HEK293T (cell line): ENCODE data around the gene SBNO2.

Source experiments
- BHLHE40 ChIP-seq: fragments of 450-650 bp; IDR thresholded peaks from 2 replicates; pipeline ENCODE4 v1.6.1; 2016; ENCODE audit warnings: mild to moderate bottlenecking, moderate library complexity, borderline replicate concordance
- ELF4 ChIP-seq: fragments of 450-650 bp; IDR thresholded peaks from 2 replicates; pipeline ENCODE4 v1.6.1; 2017; ENCODE audit warnings: antibody characterized with exemption
- FOXA1 ChIP-seq: fragments of 450-650 bp; IDR thresholded peaks from 2 replicates; pipeline ENCODE4 v1.6.1; 2016; ENCODE audit warnings: mild to moderate bottlenecking
- FOXK2 ChIP-seq: fragments of 450-650 bp; IDR thresholded peaks from 2 replicates; pipeline ENCODE4 v1.6.1; 2016; ENCODE audit warnings: mild to moderate bottlenecking
- FOXM1 ChIP-seq: fragments of 450-650 bp; IDR thresholded peaks from 2 replicates; pipeline ENCODE4 v1.6.1; 2017; ENCODE audit warnings: mild to moderate bottlenecking, borderline replicate concordance
- L3MBTL2 ChIP-seq: fragments of 450-650 bp; conservative IDR thresholded peaks from 2 replicates; pipeline ENCODE4 v1.6.1; 2016; ENCODE audit warnings: mild to moderate bottlenecking
- LEF1 ChIP-seq: fragments of 450-650 bp; IDR thresholded peaks from 2 replicates; pipeline ENCODE4 v1.6.1; 2017; ENCODE audit warnings: mild to moderate bottlenecking, borderline replicate concordance
- NFRKB ChIP-seq: fragments of 450-650 bp; IDR thresholded peaks from 2 replicates; pipeline ENCODE4 v1.6.1; 2016; ENCODE audit warnings: mild to moderate bottlenecking, moderate library complexity
- SP1 ChIP-seq: fragments of 450-650 bp; IDR thresholded peaks from 2 replicates; pipeline ENCODE4 v1.6.1; 2017
- SUZ12 ChIP-seq: fragments of 450-650 bp; IDR thresholded peaks from 2 replicates; pipeline ENCODE4 v1.6.1; 2016; ENCODE audit warnings: mild to moderate bottlenecking
- TARDBP ChIP-seq: fragments of 450-650 bp; IDR thresholded peaks from 2 replicates; pipeline ENCODE4 v1.6.1; 2016
- ZNF384 ChIP-seq: fragments of 450-650 bp; IDR thresholded peaks from 2 replicates; pipeline ENCODE4 v1.6.1; 2016
- TF ChIP-seq, protein P1 (sequence below): fragments of 450-650 bp; IDR thresholded peaks from 2 replicates; pipeline ENCODE4 v1.6.1; 2016

DNA sequence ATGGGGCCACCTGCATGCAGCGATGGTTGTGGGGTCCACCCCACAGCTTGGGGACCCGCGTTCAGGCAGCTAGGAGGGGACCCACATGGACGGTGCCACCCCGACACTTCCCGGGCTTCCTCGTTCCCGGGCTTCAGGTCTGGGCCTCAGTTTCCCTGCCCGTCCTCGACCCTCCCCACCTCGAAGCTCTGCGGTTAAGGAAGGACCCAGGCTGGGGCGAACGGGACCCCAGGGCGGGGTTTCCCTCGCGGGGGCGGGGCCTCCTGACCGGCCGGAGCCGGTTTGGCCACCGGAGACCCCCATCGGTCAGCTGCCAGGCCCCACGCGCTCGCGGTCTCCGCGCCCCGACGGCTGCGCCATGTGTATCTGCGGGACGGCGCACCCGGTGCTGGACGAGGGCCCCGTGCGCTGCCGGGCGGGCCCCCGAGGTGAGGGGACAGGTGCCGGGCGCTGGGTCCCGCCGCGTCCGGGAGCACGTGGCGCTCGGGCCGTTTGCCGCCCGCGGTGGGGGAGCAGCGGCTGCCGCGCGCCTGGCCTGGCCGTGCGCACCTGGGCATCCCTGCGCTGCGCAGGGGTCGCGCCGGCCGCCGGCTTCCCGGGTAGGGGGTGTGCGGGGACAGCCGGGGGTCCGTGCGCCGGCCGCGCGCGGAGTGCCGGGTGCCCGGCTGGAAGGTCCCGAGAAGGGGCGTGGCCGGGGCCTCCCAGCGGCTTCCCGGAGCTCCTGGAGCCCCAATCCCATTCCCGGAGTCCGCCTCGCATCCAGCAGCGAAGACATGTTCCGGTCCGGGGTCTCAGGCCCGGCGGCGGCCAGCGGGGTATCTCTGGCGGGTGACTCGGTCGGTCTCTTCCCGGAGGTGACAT lies 102.9 kb downstream of the SBNO2 start:
- no peak for TF ChIP-seq SP1
- no peak for TF ChIP-seq LEF1
- no peak for TF ChIP-seq SUZ12
- TF ChIP-seq ELF4 = no peak
- TF ChIP-seq BHLHE40 = no peak
- TF ChIP-seq, protein P1, sequence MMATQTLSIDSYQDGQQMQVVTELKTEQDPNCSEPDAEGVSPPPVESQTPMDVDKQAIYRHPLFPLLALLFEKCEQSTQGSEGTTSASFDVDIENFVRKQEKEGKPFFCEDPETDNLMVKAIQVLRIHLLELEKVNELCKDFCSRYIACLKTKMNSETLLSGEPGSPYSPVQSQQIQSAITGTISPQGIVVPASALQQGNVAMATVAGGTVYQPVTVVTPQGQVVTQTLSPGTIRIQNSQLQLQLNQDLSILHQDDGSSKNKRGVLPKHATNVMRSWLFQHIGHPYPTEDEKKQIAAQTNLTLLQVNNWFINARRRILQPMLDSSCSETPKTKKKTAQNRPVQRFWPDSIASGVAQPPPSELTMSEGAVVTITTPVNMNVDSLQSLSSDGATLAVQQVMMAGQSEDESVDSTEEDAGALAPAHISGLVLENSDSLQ = no peak
- TF ChIP-seq ZNF384 = no peak
- no peak for TF ChIP-seq NFRKB
- TF ChIP-seq FOXA1 = no peak
- no peak for TF ChIP-seq TARDBP
- TF ChIP-seq FOXK2 = no peak
- no peak for TF ChIP-seq L3MBTL2
- no peak for TF ChIP-seq FOXM1
